ENCODE data around the gene VSTM2L. TPM values are rescaled to one million over a fixed set of nuclear protein-coding genes. Genes with fewer than 3 reads are reported as not detected.

The VSTM2L gene
- total RNA-seq, 4 donors from 2014 or later, result 0.78 to 1.4 TPM; not detected in 2

DNA sequence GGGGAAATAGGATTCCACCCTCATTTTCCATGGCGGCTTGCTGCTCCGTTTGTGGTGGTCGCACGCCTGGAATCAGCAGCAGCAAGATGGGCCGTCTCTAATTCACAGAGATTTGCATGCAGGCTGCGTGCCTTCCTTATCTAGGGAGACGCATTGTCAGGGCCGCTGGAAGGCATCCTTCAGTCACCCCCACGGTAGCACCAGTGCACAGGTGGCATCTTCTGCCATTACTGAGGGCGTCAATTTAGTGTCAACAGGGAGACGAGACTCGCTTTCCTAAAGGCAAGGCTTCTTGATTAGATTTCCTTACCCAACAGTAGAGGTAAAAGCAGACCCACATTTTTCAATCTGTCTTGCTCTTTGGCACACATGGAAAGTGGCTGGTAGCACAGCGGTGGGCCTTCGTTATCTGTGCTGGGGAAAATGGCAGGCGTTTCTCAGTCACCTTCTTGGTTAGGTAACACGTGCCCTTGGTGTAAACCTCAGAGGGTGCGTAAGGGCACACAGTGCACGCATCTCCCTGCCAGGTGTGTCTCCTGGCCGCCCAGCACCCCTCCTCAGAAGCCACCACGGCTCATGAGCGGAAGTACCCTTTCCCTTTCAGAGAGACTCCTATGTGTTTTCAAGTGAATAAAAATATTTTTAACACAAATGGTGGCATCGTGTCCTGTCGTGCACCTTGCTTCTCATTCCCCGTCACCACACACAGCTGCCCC is 27.3 kb upstream of the VSTM2L start:
- 94% methylated on average over 21 of the region's 24 CpGs for WGBS
- TF ChIP-seq CTCF (IDR thresholded peaks at IDR 0.05), result no peak
- no peak for TF ChIP-seq POLR2AphosphoS5 (IDR thresholded peaks at IDR 0.05)
- TF ChIP-seq EP300 (IDR thresholded peaks at IDR 0.05), result no peak
- no peak for TF ChIP-seq POLR2A (IDR thresholded peaks at IDR 0.05)
- DNase-seq (ENCODE audit: low spot score in 2 of 2), result no peak
- Histone ChIP-seq H3K27me3 (no peaks in the 10 kb centered on the region), H3K4me1 (no peaks in the 10 kb centered on the region), H3K27ac (no peak overlapping the region), H3K9me3 (no peaks in the 10 kb centered on the region), H3K4me3 (no peak overlapping the region), H3K36me3 (peaks cover 40% of the 10 kb centered on the region)

GRCh38 chr20:37876863-37877262 is 26.1 kb upstream of the VSTM2L start:
- Histone ChIP-seq H3K9me3 (no peaks in the 10 kb centered on the region), H3K27me3 (no peaks in the 10 kb centered on the region), H3K4me3 (no peak overlapping the region), H3K4me1 (no peaks in the 10 kb centered on the region), H3K36me3 (peaks cover 27% of the 10 kb centered on the region), H3K27ac (no peak overlapping the region)
- TF ChIP-seq POLR2A (IDR thresholded peaks at IDR 0.05), result no peak
- TF ChIP-seq POLR2AphosphoS5 (IDR thresholded peaks at IDR 0.05), result no peak
- TF ChIP-seq EP300 (IDR thresholded peaks at IDR 0.05), result no peak
- TF ChIP-seq CTCF (IDR thresholded peaks at IDR 0.05), result no peak
- 70% methylated on average over 5 of the region's 7 CpGs for WGBS
- DNase-seq (ENCODE audit: low spot score in 2 of 2), result no peak

DNA sequence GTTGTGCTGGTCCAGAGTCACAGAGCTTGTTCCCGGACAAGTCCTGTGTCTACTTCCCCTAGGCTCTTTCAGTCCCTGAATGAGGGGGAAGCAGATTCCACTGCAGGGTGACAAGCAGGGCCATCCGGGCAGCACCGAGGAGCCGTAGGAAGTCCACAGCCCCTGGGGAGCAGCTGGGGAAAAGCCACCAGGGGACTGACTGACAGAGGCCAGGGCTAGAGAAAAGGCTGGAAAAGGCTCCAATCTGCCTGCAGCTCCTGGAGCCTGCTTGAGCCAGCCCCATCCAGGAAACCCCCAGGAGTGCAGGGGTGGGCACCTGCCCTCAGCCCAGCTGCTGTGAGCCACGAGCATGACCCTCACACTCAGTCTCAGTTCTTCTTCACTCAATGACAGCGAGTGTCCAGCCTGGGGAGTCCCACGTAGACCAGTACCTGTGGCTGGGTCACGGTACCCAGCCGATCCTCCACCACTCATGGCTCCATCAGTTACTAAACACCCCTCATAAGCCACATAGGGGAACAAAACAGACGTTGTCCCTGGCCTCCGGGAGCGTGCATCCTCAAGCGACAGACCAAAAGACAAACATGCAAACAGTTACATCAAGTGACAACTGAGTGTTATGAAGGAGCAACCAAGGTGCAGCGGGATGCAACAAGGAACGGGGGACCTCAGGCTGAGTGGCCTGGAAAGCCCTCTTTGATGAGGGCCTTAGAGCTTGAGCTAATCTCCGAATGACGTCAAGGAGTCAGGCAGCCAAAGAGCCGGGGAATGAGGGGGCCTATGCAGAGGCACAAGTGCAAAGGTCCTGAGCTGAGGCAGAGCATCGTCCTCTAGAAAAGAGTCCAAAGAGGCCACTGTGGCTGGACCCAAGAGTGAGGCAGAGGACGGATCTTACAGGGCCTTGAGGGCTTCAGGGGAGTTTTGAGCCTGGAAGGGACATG is 24.8 kb upstream of the VSTM2L start:
- Histone ChIP-seq H3K27ac (no peak overlapping the region), H3K4me3 (no peak overlapping the region), H3K4me1 (no peaks in the 10 kb centered on the region), H3K36me3 (peaks cover 17% of the 10 kb centered on the region), H3K9me3 (no peaks in the 10 kb centered on the region), H3K27me3 (no peaks in the 10 kb centered on the region)
- TF ChIP-seq EP300 (IDR thresholded peaks at IDR 0.05) (no peak), CTCF (IDR thresholded peaks at IDR 0.05) (no peak), POLR2AphosphoS5 (IDR thresholded peaks at IDR 0.05) (no peak), POLR2A (IDR thresholded peaks at IDR 0.05) (no peak)
- 82% methylated on average over 20 of the region's 20 CpGs for WGBS
- DNase-seq (ENCODE audit: low spot score in 2 of 2), result no peak

DNA sequence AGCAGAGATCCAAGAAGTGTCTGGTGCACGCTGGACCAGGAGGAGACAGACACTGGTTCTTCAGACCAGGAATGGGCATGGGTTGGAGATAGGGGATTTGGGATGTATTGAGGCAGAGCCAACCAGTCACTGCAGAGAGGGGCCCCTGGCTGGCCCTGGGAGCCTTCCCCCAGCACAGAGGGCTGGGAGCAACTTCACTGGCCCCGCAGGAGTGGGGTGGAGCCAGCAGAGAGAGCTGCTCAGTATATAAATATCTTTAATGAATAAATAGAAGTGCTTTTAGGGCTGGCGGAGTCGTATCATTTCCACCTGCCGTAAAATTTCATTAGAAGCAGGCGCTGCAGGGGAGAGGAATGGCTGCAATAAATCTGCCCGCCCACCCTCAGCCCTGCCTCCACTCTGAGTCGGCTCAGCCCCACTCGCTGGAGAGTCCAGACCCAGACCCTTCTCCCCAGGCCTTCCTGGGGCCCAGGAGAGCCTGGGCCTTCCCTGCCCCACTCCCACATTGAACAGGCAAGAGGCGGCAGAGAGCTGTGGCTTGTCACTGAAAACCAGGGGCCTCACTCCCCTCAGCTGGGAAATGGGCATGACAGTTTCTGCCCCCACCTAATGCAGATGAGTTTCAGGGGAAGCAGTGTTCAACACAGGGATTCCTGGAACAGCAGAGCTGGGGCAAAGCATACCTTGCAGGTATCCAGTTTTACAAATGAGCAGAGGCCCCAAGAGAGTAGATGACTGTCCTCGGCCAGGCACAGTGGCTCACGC is 23.9 kb upstream of the VSTM2L start:
- TF ChIP-seq POLR2A (IDR thresholded peaks at IDR 0.05), result no peak
- DNase-seq (ENCODE audit: low spot score in 2 of 2), result no peak
- WGBS, result 81% methylated on average over 12 of the region's 12 CpGs

GRCh38 chr20:37879843-37880242 is 23.1 kb upstream of the VSTM2L start:
- H3K36me3 ChIP-seq, result peaks cover 2% of the 10 kb centered on the region
- no peak for DNase-seq (ENCODE audit: low spot score in 2 of 2)
- H3K4me3 ChIP-seq, result no peak overlapping the region
- peaks cover 7% of the 10 kb centered on the region for H3K27me3 ChIP-seq
- H3K9me3 ChIP-seq, result no peaks in the 10 kb centered on the region
- H3K27ac ChIP-seq, result no peak overlapping the region
- TF ChIP-seq CTCF (IDR thresholded peaks at IDR 0.05) (no peak), EP300 (IDR thresholded peaks at IDR 0.05) (no peak), POLR2AphosphoS5 (IDR thresholded peaks at IDR 0.05) (no peak), POLR2A (IDR thresholded peaks at IDR 0.05) (no peak)
- 94% methylated on average over 1 of the region's 1 CpG for WGBS
- no peaks in the 10 kb centered on the region for H3K4me1 ChIP-seq

More for the DNA sequence above, 23.9 kb upstream of the VSTM2L start:
- H3K4me3 ChIP-seq, result no peak overlapping the region
- peaks cover under 1% of the 10 kb centered on the region for H3K27me3 ChIP-seq
- H3K27ac ChIP-seq, result no peak overlapping the region
- no peaks in the 10 kb centered on the region for H3K4me1 ChIP-seq
- H3K36me3 ChIP-seq, result peaks cover 8% of the 10 kb centered on the region
- H3K9me3 ChIP-seq, result no peaks in the 10 kb centered on the region

Measured in suprapubic skin (tissue), 4 donors.